Natural killer cell treated with Interleukin-12 subunit alpha and Interleukin-12 subunit beta and Interleukin-15 and Interleukin-18, amount 100 ng/mL, for 72 hours (primary cell): Measurements from ENCODE around the gene HSBP1. TPM values are rescaled to one million over a fixed set of nuclear protein-coding genes. Genes with fewer than 3 reads are reported as not detected.

Source experiments
- ATAC-seq, 2 donors: fragments of 150-1000 bp; cut with Tn5 transposase in 1 of 2; sonication (Bioruptor Pico), chemical (Tn5 transposase) in 1 of 2; 2 replicates each; pipeline ENCODE4 v1.10.0; 2021
- DNase-seq: peaks from one replicate; pipeline ENCODE4 v3.0.0; 2022; ENCODE audit warnings: low spot score
- H3K27ac Mint-ChIP-seq, 2 donors: 1 replicate in 1 of 2; 2 replicates in 1 of 2; pipeline ENCODE4 v1.8.0; 2022; ENCODE audit warnings: mixed read lengths in 2 of 2, mild to moderate bottlenecking in 1 of 2, moderate library complexity in 1 of 2
- H3K27me3 Mint-ChIP-seq, 2 donors: 1 replicate in 1 of 2; 2 replicates in 1 of 2; pipeline ENCODE4 v1.8.0; 2022; ENCODE audit warnings: mixed read lengths in 2 of 2
- H3K36me3 Mint-ChIP-seq: one replicate; pipeline ENCODE4 v1.8.0; 2022; ENCODE audit warnings: mixed read lengths
- H3K4me1 Mint-ChIP-seq, 2 donors: 1 replicate in 1 of 2; 2 replicates in 1 of 2; pipeline ENCODE4 v1.8.0; 2022; ENCODE audit warnings: low read depth in 2 of 2, mixed read lengths in 2 of 2, mild to moderate bottlenecking in 1 of 2
- H3K4me3 Mint-ChIP-seq: one replicate; pipeline ENCODE4 v1.8.0; 2022; ENCODE audit warnings: mixed read lengths
- H3K9me3 Mint-ChIP-seq: 2 replicates; pipeline ENCODE4 v1.8.0; 2022; ENCODE audit warnings: mixed read lengths
- total RNA-seq, 2 donors: library from RNA; stranded (reverse); gene quantifications; one replicate each; pipeline ENCODE4 v1.2.3, GENCODE V29; 2022

The HSBP1 gene
- total RNA-seq, 2 donors from 2014 or later, result 30.5 to 64.5 TPM

GRCh38 chr16:83792391-83792790 is 15.4 kb upstream of the HSBP1 start:
- Mint-ChIP-seq H3K4me1 (peaks cover 4 to 7% of the 10 kb centered on the region in 2 donors), H3K27me3 (peaks cover 10 to 19% of the 10 kb centered on the region in 2 donors), H3K9me3 (no peaks in the 10 kb centered on the region), H3K4me3 (no peak overlapping the region), H3K27ac (no peak overlapping the region), H3K36me3 (no peaks in the 10 kb centered on the region)
- ATAC-seq (no peak), DNase-seq (no peak)

GRCh38 chr16:83793179-83793578 is 14.6 kb upstream of the HSBP1 start:
- no peaks in the 10 kb centered on the region for H3K9me3 Mint-ChIP-seq
- H3K27ac Mint-ChIP-seq, result no peak overlapping the region
- no peaks in the 10 kb centered on the region for H3K36me3 Mint-ChIP-seq
- DNase-seq, result no peak
- H3K4me1 Mint-ChIP-seq, result peaks cover 4 to 7% of the 10 kb centered on the region in 2 donors
- H3K4me3 Mint-ChIP-seq, result no peak overlapping the region
- H3K27me3 Mint-ChIP-seq, result peaks cover 11 to 19% of the 10 kb centered on the region in 2 donors
- no peak for ATAC-seq

- Mint-ChIP-seq H3K36me3 (no peaks in the 10 kb centered on the region), H3K27ac (no peak overlapping the region), H3K9me3 (no peaks in the 10 kb centered on the region), H3K4me3 (no peak overlapping the region), H3K4me1 (peaks cover 4 to 7% of the 10 kb centered on the region in 2 donors), H3K27me3 (peaks cover 22 to 24% of the 10 kb centered on the region in 2 donors)
- ATAC-seq, result no peak
- no peak for DNase-seq
These were observed 12.8 kb upstream of the HSBP1 start for GRCh38 chr16:83794860-83795554.

- Mint-ChIP-seq H3K9me3 (no peaks in the 10 kb centered on the region), H3K36me3 (no peaks in the 10 kb centered on the region), H3K27ac (no peak overlapping the region), H3K27me3 (peaks cover 27 to 38% of the 10 kb centered on the region in 2 donors), H3K4me1 (peaks cover 4 to 7% of the 10 kb centered on the region in 2 donors), H3K4me3 (no peak overlapping the region)
- DNase-seq, result no peak
- no peak for ATAC-seq
These were observed 10.8 kb upstream of the HSBP1 start for GRCh38 chr16:83797013-83797412.

GRCh38 chr16:83799336-83799735 is 8.4 kb upstream of the HSBP1 start:
- Mint-ChIP-seq H3K9me3 (no peaks in the 10 kb centered on the region), H3K4me3 (no peak overlapping the region), H3K27me3 (peaks cover 24 to 46% of the 10 kb centered on the region in 2 donors), H3K27ac (no peak overlapping the region), H3K36me3 (no peaks in the 10 kb centered on the region), H3K4me1 (no peaks in the 10 kb centered on the region)
- no peak for DNase-seq
- ATAC-seq, result no peak

GRCh38 chr16:83802135-83802534 is 5.6 kb upstream of the HSBP1 start:
- Mint-ChIP-seq H3K27ac (no peak overlapping the region), H3K27me3 (peaks cover 17 to 38% of the 10 kb centered on the region in 2 donors), H3K36me3 (no peaks in the 10 kb centered on the region), H3K9me3 (peaks cover 3% of the 10 kb centered on the region), H3K4me3 (no peak overlapping the region), H3K4me1 (peaks cover 0 to 7% of the 10 kb centered on the region in 2 donors)
- ATAC-seq (no peak), DNase-seq (no peak)

GRCh38 chr16:83802554-83803205 is 5.1 kb upstream of the HSBP1 start:
- no peak for DNase-seq
- H3K9me3 Mint-ChIP-seq, result peaks cover 3% of the 10 kb centered on the region
- no peak for ATAC-seq
- peaks cover 17 to 38% of the 10 kb centered on the region in 2 donors for H3K27me3 Mint-ChIP-seq
- no peak overlapping the region for H3K27ac Mint-ChIP-seq
- H3K4me1 Mint-ChIP-seq, result peaks cover 0 to 8% of the 10 kb centered on the region in 2 donors
- H3K36me3 Mint-ChIP-seq, result no peaks in the 10 kb centered on the region
- H3K4me3 Mint-ChIP-seq, result no peak overlapping the region

GRCh38 chr16:83803811-83804210 is 4.0 kb upstream of the HSBP1 start:
- Mint-ChIP-seq H3K9me3 (peaks cover 3% of the 10 kb centered on the region), H3K4me1 (peaks cover 6 to 14% of the 10 kb centered on the region in 2 donors), H3K4me3 (no peak overlapping the region), H3K36me3 (no peaks in the 10 kb centered on the region), H3K27me3 (peaks cover 13 to 29% of the 10 kb centered on the region in 2 donors), H3K27ac (peak overlapping the region in 1 of 2 donors; percentile 50)
- no peak for DNase-seq
- no peak for ATAC-seq

GRCh38 chr16:83804366-83804765 is 3.4 kb upstream of the HSBP1 start:
- H3K4me1 Mint-ChIP-seq, result peaks cover 11 to 19% of the 10 kb centered on the region in 2 donors
- peaks cover 3% of the 10 kb centered on the region for H3K9me3 Mint-ChIP-seq
- ATAC-seq (no peak), DNase-seq (no peak)
- no peak overlapping the region for H3K4me3 Mint-ChIP-seq
- H3K27me3 Mint-ChIP-seq, result peaks cover 13 to 28% of the 10 kb centered on the region in 2 donors
- H3K27ac Mint-ChIP-seq, result peak overlapping the region in 1 of 2 donors; percentile 50
- peaks cover 5% of the 10 kb centered on the region for H3K36me3 Mint-ChIP-seq

- H3K36me3 Mint-ChIP-seq, result peaks cover 7% of the 10 kb centered on the region
- DNase-seq (no peak), ATAC-seq (no peak)
- peaks cover 12 to 19% of the 10 kb centered on the region in 2 donors for H3K4me1 Mint-ChIP-seq
- peaks cover 11 to 15% of the 10 kb centered on the region in 2 donors for H3K27me3 Mint-ChIP-seq
- H3K4me3 Mint-ChIP-seq, result peak overlapping the region; percentile 2
- H3K9me3 Mint-ChIP-seq, result peaks cover 3% of the 10 kb centered on the region
- peak overlapping the region in 1 of 2 donors; percentile 13 for H3K27ac Mint-ChIP-seq
These were observed 1.7 kb upstream of the HSBP1 start for GRCh38 chr16:83806036-83806435.

GRCh38 chr16:83806731-83807130 is 1.0 kb upstream of the HSBP1 start:
- peak overlapping the region; percentile 37 to 93 for H3K27ac Mint-ChIP-seq
- H3K9me3 Mint-ChIP-seq, result peaks cover 3% of the 10 kb centered on the region
- peaks cover 12 to 19% of the 10 kb centered on the region in 2 donors for H3K4me1 Mint-ChIP-seq
- H3K27me3 Mint-ChIP-seq, result peaks cover 8% of the 10 kb centered on the region in 2 donors
- ATAC-seq (no peak), DNase-seq (no peak)
- peaks cover 7% of the 10 kb centered on the region for H3K36me3 Mint-ChIP-seq
- no peak overlapping the region for H3K4me3 Mint-ChIP-seq

GRCh38 chr16:83807327-83807709 is 460 bp upstream of the HSBP1 start:
- Mint-ChIP-seq H3K36me3 (peaks cover 7% of the 10 kb centered on the region), H3K27ac (peak overlapping the region; percentile 76 to 93), H3K4me3 (no peak overlapping the region), H3K4me1 (peaks cover 12 to 19% of the 10 kb centered on the region in 2 donors), H3K27me3 (peaks cover 4 to 8% of the 10 kb centered on the region in 2 donors), H3K9me3 (peaks cover 3% of the 10 kb centered on the region)
- DNase-seq, result no peak
- no peak for ATAC-seq

- ATAC-seq (no peak), DNase-seq (no peak)
- peaks cover 0 to 4% of the 10 kb centered on the region in 2 donors for H3K27me3 Mint-ChIP-seq
- peaks cover 7% of the 10 kb centered on the region for H3K36me3 Mint-ChIP-seq
- H3K4me1 Mint-ChIP-seq, result peaks cover 12 to 19% of the 10 kb centered on the region in 2 donors
- H3K4me3 Mint-ChIP-seq, result peak overlapping the region; percentile 97
- peaks cover 3% of the 10 kb centered on the region for H3K9me3 Mint-ChIP-seq
- peak overlapping the region; percentile 76 to 93 for H3K27ac Mint-ChIP-seq
These were observed 816 bp downstream of the HSBP1 start for GRCh38 chr16:83808573-83809014.

- peaks cover 7% of the 10 kb centered on the region for H3K36me3 Mint-ChIP-seq
- no peak for DNase-seq
- H3K4me1 Mint-ChIP-seq, result peaks cover 12 to 19% of the 10 kb centered on the region in 2 donors
- peaks cover 0 to 1% of the 10 kb centered on the region in 2 donors for H3K27me3 Mint-ChIP-seq
- H3K4me3 Mint-ChIP-seq, result peak overlapping the region; percentile 97
- H3K27ac Mint-ChIP-seq, result peak overlapping the region; percentile 76 to 93
- peaks cover 3% of the 10 kb centered on the region for H3K9me3 Mint-ChIP-seq
- no peak for ATAC-seq
These were observed 1.3 kb downstream of the HSBP1 start for GRCh38 chr16:83809092-83809491.
